SW480 (cell line): ENCODE data around the gene AMBRA1.
"Not testable (repeated sequence)": the region's sequence is repeated elsewhere in the genome, so short reads cannot be mapped to it uniquely, and the experiment has no call there.

Source experiments
- DNase-seq: peaks from one replicate; pipeline ENCODE4 v3.0.0-alpha.2; 2016; ENCODE audit warnings: low spot score

Gene AMBRA1

DNA sequence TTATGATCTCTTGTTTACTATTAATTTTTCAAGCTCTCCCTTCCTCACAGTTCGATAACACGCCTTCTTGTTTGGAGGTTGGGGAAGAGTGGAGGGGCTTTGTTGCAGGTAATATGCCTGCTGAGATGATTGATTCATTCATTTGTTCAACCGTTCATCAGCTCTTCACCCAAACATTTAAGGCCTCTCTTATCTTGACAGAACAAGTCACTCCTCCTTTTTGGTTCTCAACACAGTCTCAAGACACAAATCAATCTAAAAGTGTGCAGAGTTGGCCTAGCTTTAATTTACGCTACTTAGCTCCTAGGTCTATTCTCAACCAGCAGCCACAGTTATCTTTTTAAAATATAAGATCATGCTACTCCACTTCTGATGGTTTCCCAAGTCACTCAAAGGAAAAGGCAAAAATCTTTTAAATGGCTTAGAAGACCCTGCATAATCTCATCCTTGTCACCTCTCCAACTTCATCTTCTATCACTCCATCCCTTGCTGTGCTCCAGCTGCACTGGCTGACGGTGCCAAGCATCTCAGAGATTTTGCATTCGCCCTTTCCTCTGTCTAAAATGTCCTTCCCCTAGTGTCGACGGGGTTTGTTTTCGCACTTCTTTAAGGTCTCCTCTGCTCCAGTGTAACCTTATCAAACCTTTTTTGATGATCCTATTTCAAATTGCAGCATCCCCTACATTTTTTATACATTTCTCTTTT, 60.3 kb downstream of the AMBRA1 start:
- DNase-seq, result no peak

GRCh38 chr11:46529928-46530574, 63.8 kb downstream of the AMBRA1 start:
- DNase-seq, result no peak

- DNase-seq, result peak; percentile 62
Measured at GRCh38 chr11:46529095-46529905, 64.5 kb downstream of the AMBRA1 start.

- DNase-seq, result no peak
Measured at GRCh38 chr11:46528445-46529094, 65.3 kb downstream of the AMBRA1 start.

GRCh38 chr11:46527591-46528130, 66.2 kb downstream of the AMBRA1 start:
- peak; percentile 28 for DNase-seq

GRCh38 chr11:46526216-46527215, 67.3 kb downstream of the AMBRA1 start:
- DNase-seq, result no peak

- no peak for DNase-seq
Measured at GRCh38 chr11:46524201-46524770, 69.5 kb downstream of the AMBRA1 start.

GRCh38 chr11:46523290-46523689, 70.5 kb downstream of the AMBRA1 start:
- DNase-seq, result no peak

DNA sequence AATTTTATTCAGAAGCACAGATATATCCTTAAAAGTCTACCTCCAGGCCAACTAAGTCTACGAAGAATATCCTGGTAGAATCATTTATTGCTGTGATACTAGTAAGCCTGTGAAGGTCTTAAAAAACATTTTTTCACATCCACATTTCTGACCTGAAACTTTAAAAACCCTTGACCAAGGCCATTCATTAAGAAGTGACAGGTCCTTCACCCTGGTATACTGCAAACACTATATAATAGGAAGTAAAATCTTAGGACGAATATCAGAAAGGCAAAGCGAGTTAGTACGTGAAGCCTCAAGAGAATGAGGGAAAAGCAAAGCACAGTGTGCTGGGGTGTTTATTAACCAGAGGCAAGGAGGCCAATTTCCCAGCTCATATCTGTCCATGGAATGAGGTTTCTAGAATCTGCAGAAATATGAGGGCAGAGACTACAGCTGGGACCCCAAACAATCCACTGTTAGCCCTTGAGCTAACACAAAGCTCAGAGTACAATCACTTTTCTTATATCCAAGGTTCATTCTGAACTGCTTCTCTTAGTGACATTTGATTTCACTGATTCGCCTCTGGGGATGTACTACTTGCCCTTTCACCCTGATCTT, 71.0 kb downstream of the AMBRA1 start:
- DNase-seq, result no peak

DNA sequence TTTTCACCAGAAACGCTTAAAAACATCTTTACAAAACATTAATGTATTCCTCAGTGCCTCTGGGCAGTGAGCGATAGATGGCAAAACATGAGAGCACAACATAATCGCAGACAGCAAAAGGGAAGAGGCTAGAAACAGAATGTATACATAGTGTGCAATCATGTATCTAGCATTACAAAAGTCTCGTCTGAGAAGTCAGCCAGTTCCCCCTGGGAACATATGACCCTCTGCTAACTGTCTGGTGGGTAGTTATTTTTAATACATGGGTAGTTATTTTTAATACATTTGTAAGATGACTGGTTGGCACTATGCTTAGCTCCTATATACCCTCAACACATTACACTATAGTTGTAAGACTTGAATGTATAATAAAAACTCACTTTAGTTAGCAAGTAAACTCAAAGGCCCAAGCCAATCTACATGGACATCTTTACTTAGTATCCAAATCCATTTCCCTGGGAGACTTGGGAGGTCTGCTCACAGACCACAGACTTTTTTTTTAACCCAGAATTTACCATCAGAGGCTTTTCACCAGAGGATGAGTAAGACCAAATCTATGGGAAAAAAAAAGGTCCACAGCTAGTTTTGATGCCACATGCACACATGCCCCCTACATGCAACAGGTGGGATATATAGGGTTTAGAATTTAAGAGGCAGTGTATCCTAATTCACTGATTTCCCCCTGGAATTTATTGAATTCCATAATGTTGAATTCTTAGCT, 71.7 kb downstream of the AMBRA1 start:
- DNase-seq, result peak; percentile 25

DNA sequence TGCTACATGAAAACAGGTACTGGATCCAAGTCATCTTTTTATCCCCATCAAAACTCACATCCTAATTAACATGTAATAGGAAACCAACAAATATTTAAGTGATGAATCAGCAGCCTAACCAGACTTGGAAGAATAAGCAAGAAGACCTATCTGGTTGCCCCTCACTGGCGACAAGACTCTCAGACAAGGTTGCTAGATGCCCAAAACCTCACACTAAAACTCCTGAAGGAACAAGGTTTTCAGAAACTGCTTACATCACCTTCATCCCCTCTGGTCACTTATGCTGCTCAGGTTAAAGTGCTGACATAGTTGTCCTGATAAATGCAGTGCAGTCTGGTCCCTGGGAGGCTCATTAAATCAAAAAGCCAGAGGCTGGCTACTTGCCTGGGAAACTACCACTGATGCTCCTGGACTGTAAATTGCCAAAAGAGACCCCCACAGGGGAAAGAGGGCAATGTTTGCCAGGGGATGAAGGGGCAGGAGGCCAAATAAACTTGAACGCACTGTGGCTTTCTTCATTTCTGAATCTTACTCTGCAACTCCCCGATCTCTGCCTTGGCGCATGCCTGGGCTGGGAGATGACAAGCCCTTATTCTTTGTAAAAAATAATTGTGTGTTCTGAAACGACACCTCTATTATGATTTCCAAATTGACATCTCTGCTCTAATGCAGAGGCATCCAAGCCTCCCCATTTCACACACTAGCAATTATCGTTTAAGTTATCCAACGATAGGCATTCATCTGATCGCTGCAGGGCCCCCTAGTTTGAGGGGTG, 72.7 kb downstream of the AMBRA1 start:
- DNase-seq, result peak; percentile 46

DNA sequence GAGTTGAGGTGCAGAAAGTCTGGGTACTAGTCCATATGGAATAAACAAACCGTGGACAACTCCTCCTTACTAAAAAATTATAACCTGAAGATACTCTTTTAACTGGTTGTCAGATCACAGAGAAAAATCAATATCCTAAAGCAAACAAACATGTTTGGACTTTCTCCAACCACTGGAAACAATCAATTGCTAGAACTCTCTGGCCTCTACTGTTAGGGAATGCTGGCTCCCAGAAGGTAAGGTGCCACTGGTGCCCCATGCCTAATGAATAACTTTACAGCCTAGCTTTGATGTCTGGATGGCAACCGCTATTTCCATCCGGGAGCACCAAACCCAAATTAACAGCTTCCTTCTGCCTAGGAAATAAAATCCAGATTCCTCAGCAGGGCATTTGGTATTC, 74.5 kb downstream of the AMBRA1 start:
- DNase-seq, result peak; percentile 14

DNA sequence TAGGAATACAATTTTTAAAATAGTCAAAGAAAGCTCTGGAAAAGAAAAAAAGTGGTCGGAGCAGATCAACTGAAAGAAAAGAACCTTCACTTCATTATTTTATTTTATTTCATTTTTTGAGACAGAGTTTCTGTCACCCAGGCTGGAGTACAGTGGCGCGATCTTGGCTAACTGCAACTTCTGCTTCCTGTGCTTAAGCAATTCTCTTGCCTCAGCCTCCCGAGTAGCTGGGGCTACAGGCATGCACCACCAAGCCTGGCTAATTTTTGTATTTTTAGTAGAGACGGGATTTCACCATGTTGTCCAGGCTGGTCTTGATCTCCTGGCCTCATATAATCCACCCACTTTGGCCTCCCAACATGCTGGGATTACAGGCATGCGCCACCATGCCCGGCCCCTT, 74.9 kb downstream of the AMBRA1 start:
- not testable (repeated sequence) for DNase-seq

GRCh38 chr11:46514370-46514769, 79.5 kb downstream of the AMBRA1 start:
- no peak for DNase-seq

GRCh38 chr11:46513934-46514342, 79.9 kb downstream of the AMBRA1 start:
- DNase-seq, result no peak

DNA sequence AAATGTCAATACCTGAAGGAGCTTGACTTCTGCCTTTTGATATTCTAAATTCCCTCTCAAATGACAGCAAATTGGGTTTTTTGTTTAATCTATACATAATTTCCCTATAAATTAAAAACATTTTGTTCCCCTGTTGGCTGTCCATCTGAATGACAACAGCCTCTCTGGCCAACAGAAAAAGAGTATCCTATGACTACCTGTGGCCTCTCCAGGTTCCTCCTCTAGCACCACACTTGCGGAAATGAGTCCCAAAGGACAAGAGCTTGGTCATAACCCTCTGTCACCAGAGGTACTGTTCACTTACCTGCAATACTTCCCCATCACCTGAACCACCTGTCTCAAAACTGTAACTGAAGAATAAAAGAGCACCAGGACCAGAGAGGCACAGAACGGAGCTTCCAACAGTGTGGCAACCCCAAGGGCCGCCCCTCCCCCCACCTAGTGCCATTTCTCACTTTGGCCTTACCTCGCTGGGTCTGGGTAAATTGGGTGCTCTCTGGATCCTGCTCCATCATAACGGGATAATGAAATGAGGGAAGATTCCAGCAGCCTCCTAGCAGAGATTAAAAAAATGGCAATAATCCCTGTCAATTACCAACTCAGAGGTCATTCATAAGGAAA, 81.5 kb downstream of the AMBRA1 start:
- no peak for DNase-seq

- no peak for DNase-seq
Measured at GRCh38 chr11:46511342-46511741, 82.5 kb downstream of the AMBRA1 start.

DNA sequence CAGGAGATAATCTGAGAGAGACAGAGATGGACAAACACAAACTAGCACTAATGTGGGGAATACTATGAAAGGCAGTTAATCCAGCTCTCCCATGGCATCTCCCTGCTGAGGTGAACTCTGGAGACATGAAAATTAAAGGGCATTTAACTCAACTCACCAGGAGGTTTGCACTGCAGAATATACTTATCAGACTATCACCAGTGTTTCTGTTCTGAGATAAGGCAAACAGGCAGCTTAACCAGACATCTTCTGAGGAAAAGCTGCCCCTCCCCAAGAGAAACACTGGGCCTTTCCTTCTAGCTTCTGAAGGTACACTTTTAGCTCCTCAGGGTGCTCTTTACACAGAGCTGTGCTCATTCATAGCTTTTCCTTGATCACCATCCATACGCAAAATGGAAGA, 85.5 kb downstream of the AMBRA1 start:
- DNase-seq, result no peak
